Panc1 (cell line): ENCODE data around the gene TIAM2.

Experiments
- POLR2AphosphoS5 ChIP-seq: IDR thresholded peaks from 2 replicates; pipeline ENCODE4 v1.6.1; 2012; ENCODE audit warnings: mild to moderate bottlenecking, low read depth, low read length, moderate library complexity
- SIN3A ChIP-seq: IDR thresholded peaks from 2 replicates; pipeline ENCODE4 v1.6.1; 2012; ENCODE audit warnings: low read depth, mild to moderate bottlenecking, low read length, moderate library complexity, borderline replicate concordance; ENCODE audit not compliant: insufficient read depth
- TCF7L2 ChIP-seq: IDR thresholded peaks from 2 replicates; pipeline ENCODE4 v1.6.1; 2011; ENCODE audit warnings: mild to moderate bottlenecking, low read depth, low read length, inconsistent platforms
- TF ChIP-seq, protein P1 (sequence below): fragments of 450-650 bp; IDR thresholded peaks from 2 replicates; pipeline ENCODE4 v1.5.1; 2017; ENCODE audit warnings: mild to moderate bottlenecking
- TF ChIP-seq, protein P2 (sequence below), 2 experiments: IDR thresholded peaks; 2 replicates each; pipeline ENCODE4 v1.6.1; 2011 to 2012; ENCODE audit warnings: low read depth in 2 of 2, control low read depth in 1 of 2, low read length in 1 of 2, mild to moderate bottlenecking in 1 of 2, moderate library complexity in 1 of 2; ENCODE audit not compliant: insufficient read depth in 1 of 2

DNA sequence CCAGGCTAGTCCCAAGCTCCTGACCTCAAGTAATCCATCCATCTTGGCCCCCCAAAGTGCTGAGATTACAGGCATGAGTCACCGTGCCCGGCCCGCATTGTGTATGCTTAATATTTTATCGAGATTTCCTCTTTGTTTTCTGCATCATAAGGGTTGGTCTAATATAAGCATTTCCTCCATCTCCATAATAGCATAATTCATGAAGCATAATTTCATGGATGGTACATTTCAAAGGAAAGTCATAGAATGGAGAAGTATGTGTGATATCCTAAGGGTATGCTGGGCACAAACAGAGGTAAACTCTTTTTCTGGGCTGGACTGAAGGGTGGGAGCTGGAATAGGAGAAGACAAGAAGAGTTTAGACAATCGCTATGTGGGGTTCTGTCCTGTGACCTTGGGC lies 17.5 kb upstream of the TIAM2 start:
- TF ChIP-seq POLR2AphosphoS5: no peak
- TF ChIP-seq, protein P1, sequence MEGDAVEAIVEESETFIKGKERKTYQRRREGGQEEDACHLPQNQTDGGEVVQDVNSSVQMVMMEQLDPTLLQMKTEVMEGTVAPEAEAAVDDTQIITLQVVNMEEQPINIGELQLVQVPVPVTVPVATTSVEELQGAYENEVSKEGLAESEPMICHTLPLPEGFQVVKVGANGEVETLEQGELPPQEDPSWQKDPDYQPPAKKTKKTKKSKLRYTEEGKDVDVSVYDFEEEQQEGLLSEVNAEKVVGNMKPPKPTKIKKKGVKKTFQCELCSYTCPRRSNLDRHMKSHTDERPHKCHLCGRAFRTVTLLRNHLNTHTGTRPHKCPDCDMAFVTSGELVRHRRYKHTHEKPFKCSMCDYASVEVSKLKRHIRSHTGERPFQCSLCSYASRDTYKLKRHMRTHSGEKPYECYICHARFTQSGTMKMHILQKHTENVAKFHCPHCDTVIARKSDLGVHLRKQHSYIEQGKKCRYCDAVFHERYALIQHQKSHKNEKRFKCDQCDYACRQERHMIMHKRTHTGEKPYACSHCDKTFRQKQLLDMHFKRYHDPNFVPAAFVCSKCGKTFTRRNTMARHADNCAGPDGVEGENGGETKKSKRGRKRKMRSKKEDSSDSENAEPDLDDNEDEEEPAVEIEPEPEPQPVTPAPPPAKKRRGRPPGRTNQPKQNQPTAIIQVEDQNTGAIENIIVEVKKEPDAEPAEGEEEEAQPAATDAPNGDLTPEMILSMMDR: no peak
- TF ChIP-seq, protein P2, sequence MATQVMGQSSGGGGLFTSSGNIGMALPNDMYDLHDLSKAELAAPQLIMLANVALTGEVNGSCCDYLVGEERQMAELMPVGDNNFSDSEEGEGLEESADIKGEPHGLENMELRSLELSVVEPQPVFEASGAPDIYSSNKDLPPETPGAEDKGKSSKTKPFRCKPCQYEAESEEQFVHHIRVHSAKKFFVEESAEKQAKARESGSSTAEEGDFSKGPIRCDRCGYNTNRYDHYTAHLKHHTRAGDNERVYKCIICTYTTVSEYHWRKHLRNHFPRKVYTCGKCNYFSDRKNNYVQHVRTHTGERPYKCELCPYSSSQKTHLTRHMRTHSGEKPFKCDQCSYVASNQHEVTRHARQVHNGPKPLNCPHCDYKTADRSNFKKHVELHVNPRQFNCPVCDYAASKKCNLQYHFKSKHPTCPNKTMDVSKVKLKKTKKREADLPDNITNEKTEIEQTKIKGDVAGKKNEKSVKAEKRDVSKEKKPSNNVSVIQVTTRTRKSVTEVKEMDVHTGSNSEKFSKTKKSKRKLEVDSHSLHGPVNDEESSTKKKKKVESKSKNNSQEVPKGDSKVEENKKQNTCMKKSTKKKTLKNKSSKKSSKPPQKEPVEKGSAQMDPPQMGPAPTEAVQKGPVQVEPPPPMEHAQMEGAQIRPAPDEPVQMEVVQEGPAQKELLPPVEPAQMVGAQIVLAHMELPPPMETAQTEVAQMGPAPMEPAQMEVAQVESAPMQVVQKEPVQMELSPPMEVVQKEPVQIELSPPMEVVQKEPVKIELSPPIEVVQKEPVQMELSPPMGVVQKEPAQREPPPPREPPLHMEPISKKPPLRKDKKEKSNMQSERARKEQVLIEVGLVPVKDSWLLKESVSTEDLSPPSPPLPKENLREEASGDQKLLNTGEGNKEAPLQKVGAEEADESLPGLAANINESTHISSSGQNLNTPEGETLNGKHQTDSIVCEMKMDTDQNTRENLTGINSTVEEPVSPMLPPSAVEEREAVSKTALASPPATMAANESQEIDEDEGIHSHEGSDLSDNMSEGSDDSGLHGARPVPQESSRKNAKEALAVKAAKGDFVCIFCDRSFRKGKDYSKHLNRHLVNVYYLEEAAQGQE (IDR thresholded peaks at IDR 0.05; ENCODE audit: insufficient read depth in 1 of 2, low read depth in 2 of 2, low read length in 1 of 2): no peak
- no peak for TF ChIP-seq SIN3A
- no peak for TF ChIP-seq TCF7L2
